Gastroesophageal sphincter (tissue), 3 donors: Measurements from ENCODE around the gene NEUROD2.

Source experiments
- EP300 ChIP-seq: sonication (generic); formaldehyde crosslinking; IDR thresholded peaks from one replicate; pipeline ENCODE4 v1.6.1; 2017; ENCODE audit warnings: antibody characterized with exemption, mild to moderate bottlenecking
- POLR2A ChIP-seq, 2 donors: fragments of 450-650 bp; IDR thresholded peaks; one replicate each; pipeline ENCODE4 v1.6.1; 2017; ENCODE audit warnings: antibody characterized with exemption in 2 of 2, mild to moderate bottlenecking in 2 of 2, moderate library complexity in 1 of 2
- POLR2AphosphoS5 ChIP-seq: sonication (generic); formaldehyde crosslinking; IDR thresholded peaks from one replicate; pipeline ENCODE4 v1.6.1; 2017; ENCODE audit warnings: antibody characterized with exemption
- TF ChIP-seq, protein P1 (sequence below), 4 experiments: fragments of 200-600 bp in 2 of 4; fragments of 450-650 bp in 2 of 4; sonication (generic) in 1 of 4; IDR thresholded peaks; one replicate each; pipeline ENCODE4 v1.5.1; 2017 to 2019; ENCODE audit warnings: antibody characterized with exemption in 4 of 4, mild to moderate bottlenecking in 2 of 4, moderate library complexity in 2 of 4

DNA sequence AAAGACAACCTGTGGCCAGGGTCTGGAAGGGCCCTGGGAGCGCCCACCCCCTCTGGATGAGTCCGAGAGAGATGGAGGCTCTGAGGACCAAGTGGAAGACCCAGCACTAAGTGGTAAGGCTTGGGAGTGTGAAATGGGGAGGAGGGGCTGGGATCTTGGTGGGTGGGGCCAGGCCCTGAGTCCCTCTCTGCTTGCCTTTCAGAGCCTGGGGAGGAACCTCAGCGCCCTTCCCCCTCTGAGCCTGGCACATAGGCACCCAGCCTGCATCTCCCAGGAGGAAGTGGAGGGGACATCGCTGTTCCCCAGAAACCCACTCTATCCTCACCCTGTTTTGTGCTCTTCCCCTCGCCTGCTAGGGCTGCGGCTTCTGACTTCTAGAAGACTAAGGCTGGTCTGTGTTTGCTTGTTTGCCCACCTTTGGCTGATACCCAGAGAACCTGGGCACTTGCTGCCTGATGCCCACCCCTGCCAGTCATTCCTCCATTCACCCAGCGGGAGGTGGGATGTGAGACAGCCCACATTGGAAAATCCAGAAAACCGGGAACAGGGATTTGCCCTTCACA, 28.0 kb upstream of the NEUROD2 start:
- TF ChIP-seq, protein P1, sequence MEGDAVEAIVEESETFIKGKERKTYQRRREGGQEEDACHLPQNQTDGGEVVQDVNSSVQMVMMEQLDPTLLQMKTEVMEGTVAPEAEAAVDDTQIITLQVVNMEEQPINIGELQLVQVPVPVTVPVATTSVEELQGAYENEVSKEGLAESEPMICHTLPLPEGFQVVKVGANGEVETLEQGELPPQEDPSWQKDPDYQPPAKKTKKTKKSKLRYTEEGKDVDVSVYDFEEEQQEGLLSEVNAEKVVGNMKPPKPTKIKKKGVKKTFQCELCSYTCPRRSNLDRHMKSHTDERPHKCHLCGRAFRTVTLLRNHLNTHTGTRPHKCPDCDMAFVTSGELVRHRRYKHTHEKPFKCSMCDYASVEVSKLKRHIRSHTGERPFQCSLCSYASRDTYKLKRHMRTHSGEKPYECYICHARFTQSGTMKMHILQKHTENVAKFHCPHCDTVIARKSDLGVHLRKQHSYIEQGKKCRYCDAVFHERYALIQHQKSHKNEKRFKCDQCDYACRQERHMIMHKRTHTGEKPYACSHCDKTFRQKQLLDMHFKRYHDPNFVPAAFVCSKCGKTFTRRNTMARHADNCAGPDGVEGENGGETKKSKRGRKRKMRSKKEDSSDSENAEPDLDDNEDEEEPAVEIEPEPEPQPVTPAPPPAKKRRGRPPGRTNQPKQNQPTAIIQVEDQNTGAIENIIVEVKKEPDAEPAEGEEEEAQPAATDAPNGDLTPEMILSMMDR (IDR thresholded peaks at IDR 0.05) = no peak
- TF ChIP-seq POLR2A (IDR thresholded peaks at IDR 0.05) = no peak
- TF ChIP-seq EP300 = no peak
- no peak for TF ChIP-seq POLR2AphosphoS5
